Astrocyte (in vitro differentiated cells and primary cell): ENCODE data around the gene SLC1A3. TPM values are rescaled to one million over a fixed set of nuclear protein-coding genes. Genes with fewer than 3 reads are reported as not detected.
A peak's percentile ranks its signal among the peaks of the same experiment; 100 is the strongest.

Experiments
- DNase-seq: peaks from one replicate; pipeline ENCODE4 v3.0.0-alpha.2; 2010; ENCODE audit warnings: low read depth
- FAIRE-seq: peaks from 2 replicates; lab custom pipeline; 2011; peaks lifted over from hg19 to GRCh38; lab: Jason Lieb, UNC
- H2AFZ ChIP-seq: 2 replicates; pipeline ENCODE4 v1.6.0; 2012; ENCODE audit warnings: low read depth, low read length, inconsistent platforms
- H3K27ac ChIP-seq: 2 replicates; pipeline ENCODE4 v1.5.1; 2011; ENCODE audit warnings: low read depth, low read length, inconsistent platforms
- H3K27me3 ChIP-seq: 2 replicates; pipeline ENCODE4 v1.6.0; 2011; ENCODE audit warnings: low read length, inconsistent platforms; ENCODE audit not compliant: insufficient read depth
- H3K36me3 ChIP-seq: 2 replicates; pipeline ENCODE4 v1.5.1; 2011; ENCODE audit warnings: low read length, inconsistent platforms; ENCODE audit not compliant: insufficient read depth
- H3K4me1 ChIP-seq: 2 replicates; pipeline ENCODE4 v1.5.1; 2011; ENCODE audit warnings: low read length, inconsistent platforms; ENCODE audit not compliant: insufficient read depth
- H3K4me2 ChIP-seq: 2 replicates; pipeline ENCODE4 v1.6.0; 2012; ENCODE audit warnings: low read length, inconsistent platforms
- H3K4me3 ChIP-seq: 2 replicates; pipeline ENCODE4 v1.5.1; 2011; ENCODE audit warnings: low read depth, mild to moderate bottlenecking, low read length, inconsistent platforms; ENCODE audit not compliant: insufficient read depth
- H3K79me2 ChIP-seq: 2 replicates; pipeline ENCODE4 v1.6.0; 2012; ENCODE audit warnings: mild to moderate bottlenecking, low read length, inconsistent platforms; ENCODE audit not compliant: insufficient read depth
- H3K9ac ChIP-seq: 2 replicates; pipeline ENCODE4 v1.6.0; 2012; ENCODE audit warnings: mild to moderate bottlenecking, low read length, inconsistent platforms
- H3K9me3 ChIP-seq: 2 replicates; pipeline ENCODE4 v1.5.1; 2012; ENCODE audit warnings: low read depth, mild to moderate bottlenecking, low read length, inconsistent platforms; ENCODE audit not compliant: insufficient read depth
- H4K20me1 ChIP-seq: 2 replicates; pipeline ENCODE4 v1.6.0; 2012; ENCODE audit warnings: low read length, inconsistent platforms; ENCODE audit not compliant: insufficient read depth
- H3K27ac Mint-ChIP-seq: one replicate; pipeline ENCODE4 v1.8.0; 2021; ENCODE audit warnings: mild to moderate bottlenecking, mixed read lengths; ENCODE audit not compliant: unreplicated experiment
- H3K27me3 Mint-ChIP-seq: one replicate; pipeline ENCODE4 v1.8.0; 2021; ENCODE audit warnings: low read depth, mixed read lengths; ENCODE audit not compliant: unreplicated experiment
- H3K36me3 Mint-ChIP-seq: one replicate; pipeline ENCODE4 v1.8.0; 2021; ENCODE audit warnings: low read depth, mixed read lengths; ENCODE audit not compliant: unreplicated experiment
- H3K4me1 Mint-ChIP-seq: one replicate; pipeline ENCODE4 v1.8.0; 2021; ENCODE audit warnings: low read depth, mixed read lengths; ENCODE audit not compliant: unreplicated experiment
- H3K4me3 Mint-ChIP-seq: one replicate; pipeline ENCODE4 v1.8.0; 2021; ENCODE audit warnings: mild to moderate bottlenecking, moderate library complexity, mixed read lengths; ENCODE audit not compliant: unreplicated experiment
- H3K9me3 Mint-ChIP-seq: one replicate; pipeline ENCODE4 v1.8.0; 2021; ENCODE audit warnings: mild to moderate bottlenecking, mixed read lengths; ENCODE audit not compliant: unreplicated experiment
- EZH2 ChIP-seq: IDR thresholded peaks from 2 replicates; pipeline ENCODE4 v1.6.1; 2012; ENCODE audit warnings: mild to moderate bottlenecking, low read length, inconsistent platforms; ENCODE audit not compliant: insufficient read depth
- total RNA-seq: library from RNA; stranded (reverse); gene quantifications from 2 replicates; pipeline ENCODE4 v1.2.1, GENCODE V29; 2021
- TF ChIP-seq, protein P1 (sequence below): IDR thresholded peaks from 2 replicates; pipeline ENCODE4 v1.5.1; 2011; ENCODE audit warnings: low read depth, mild to moderate bottlenecking, inconsistent platforms, low read length, moderate library complexity; ENCODE audit not compliant: insufficient read depth

The SLC1A3 gene
- total RNA-seq, 1 donor from 2014 or later: 23.8 TPM

DNA sequence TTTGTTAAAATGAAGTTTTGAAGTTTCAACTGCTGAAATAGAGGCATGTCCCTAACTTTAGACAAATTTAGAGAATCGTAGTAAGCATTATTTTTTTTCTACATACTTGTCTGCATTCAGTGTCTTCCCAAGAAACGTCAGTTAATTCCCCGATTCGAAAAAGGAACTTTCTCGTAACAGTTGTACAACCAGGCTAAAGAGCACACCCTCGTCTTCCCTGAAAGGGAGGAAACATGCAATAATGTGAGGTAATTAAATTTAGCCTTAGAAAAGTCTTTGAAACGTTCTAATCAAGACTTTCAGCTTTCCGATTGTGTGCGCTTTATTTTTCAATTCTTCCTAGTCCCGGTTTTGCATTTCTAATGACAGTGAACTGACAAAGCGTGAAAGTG lies 374 bp upstream of the SLC1A3 start:
- no peaks in the 10 kb centered on the region for H3K9me3 ChIP-seq
- peak overlapping the region; percentile 85 for H3K9ac ChIP-seq
- peak overlapping the region; percentile 90 for H3K4me3 Mint-ChIP-seq
- peak overlapping the region; percentile 74 for H2AFZ ChIP-seq
- H3K79me2 ChIP-seq: no peaks in the 10 kb centered on the region
- H4K20me1 ChIP-seq: no peaks in the 10 kb centered on the region
- peaks cover 6% of the 10 kb centered on the region for H3K36me3 Mint-ChIP-seq
- H3K27ac ChIP-seq: peak overlapping the region; percentile 77
- peaks cover 15% of the 10 kb centered on the region for H3K4me1 Mint-ChIP-seq
- no peaks in the 10 kb centered on the region for H3K9me3 Mint-ChIP-seq
- H3K27ac Mint-ChIP-seq: peak overlapping the region; percentile 84
- no peaks in the 10 kb centered on the region for H3K36me3 ChIP-seq
- FAIRE-seq: no peak
- H3K4me3 ChIP-seq: peak overlapping the region; percentile 81
- H3K27me3 Mint-ChIP-seq: no peaks in the 10 kb centered on the region
- no peak for DNase-seq
- TF ChIP-seq, protein P1, sequence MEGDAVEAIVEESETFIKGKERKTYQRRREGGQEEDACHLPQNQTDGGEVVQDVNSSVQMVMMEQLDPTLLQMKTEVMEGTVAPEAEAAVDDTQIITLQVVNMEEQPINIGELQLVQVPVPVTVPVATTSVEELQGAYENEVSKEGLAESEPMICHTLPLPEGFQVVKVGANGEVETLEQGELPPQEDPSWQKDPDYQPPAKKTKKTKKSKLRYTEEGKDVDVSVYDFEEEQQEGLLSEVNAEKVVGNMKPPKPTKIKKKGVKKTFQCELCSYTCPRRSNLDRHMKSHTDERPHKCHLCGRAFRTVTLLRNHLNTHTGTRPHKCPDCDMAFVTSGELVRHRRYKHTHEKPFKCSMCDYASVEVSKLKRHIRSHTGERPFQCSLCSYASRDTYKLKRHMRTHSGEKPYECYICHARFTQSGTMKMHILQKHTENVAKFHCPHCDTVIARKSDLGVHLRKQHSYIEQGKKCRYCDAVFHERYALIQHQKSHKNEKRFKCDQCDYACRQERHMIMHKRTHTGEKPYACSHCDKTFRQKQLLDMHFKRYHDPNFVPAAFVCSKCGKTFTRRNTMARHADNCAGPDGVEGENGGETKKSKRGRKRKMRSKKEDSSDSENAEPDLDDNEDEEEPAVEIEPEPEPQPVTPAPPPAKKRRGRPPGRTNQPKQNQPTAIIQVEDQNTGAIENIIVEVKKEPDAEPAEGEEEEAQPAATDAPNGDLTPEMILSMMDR: no peak
- no peak for TF ChIP-seq EZH2
- H3K4me1 ChIP-seq: peaks cover 14% of the 10 kb centered on the region
- H3K27me3 ChIP-seq: peaks cover 3% of the 10 kb centered on the region
- peak overlapping the region; percentile 95 for H3K4me2 ChIP-seq

DNA sequence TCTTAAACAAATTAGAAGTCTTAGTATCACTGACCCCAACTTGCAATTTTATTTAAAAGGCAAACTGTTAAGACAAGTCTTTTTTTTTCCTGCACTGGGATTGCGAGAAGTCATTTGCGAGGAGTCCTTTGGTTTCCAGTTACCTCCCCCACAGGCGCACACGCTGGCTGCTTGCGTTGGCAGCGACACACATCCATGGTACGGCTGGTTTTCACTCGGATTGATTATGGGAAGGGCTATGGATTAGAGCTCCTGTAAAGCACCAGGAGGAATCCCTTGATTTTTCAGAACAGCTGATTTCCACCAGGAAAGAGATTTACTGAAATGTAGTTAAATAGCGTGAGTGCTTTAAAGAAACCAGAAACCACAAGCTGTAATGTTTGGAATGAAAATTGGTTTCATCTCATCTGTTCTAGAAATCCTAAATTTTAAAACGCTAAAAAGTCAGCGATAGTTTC lies 737 bp downstream of the SLC1A3 start:
- peak overlapping the region; percentile 95 for H3K4me2 ChIP-seq
- peaks cover 1% of the 10 kb centered on the region for H3K9me3 Mint-ChIP-seq
- DNase-seq (peak; percentile 57), FAIRE-seq (peak; percentile 89)
- peak overlapping the region; percentile 81 for H3K4me3 ChIP-seq
- peaks cover 18% of the 10 kb centered on the region for H3K4me1 Mint-ChIP-seq
- H2AFZ ChIP-seq: peak overlapping the region; percentile 74
- H3K4me3 Mint-ChIP-seq: peak overlapping the region; percentile 90
- H3K36me3 ChIP-seq: no peaks in the 10 kb centered on the region
- H4K20me1 ChIP-seq: no peaks in the 10 kb centered on the region
- peaks cover 14% of the 10 kb centered on the region for H3K4me1 ChIP-seq
- peak overlapping the region; percentile 85 for H3K9ac ChIP-seq
- no peaks in the 10 kb centered on the region for H3K27me3 Mint-ChIP-seq
- H3K27ac Mint-ChIP-seq: peak overlapping the region; percentile 84
- H3K36me3 Mint-ChIP-seq: peaks cover 14% of the 10 kb centered on the region
- H3K27ac ChIP-seq: peak overlapping the region; percentile 77
- no peaks in the 10 kb centered on the region for H3K79me2 ChIP-seq
- peaks cover 3% of the 10 kb centered on the region for H3K27me3 ChIP-seq
- no peaks in the 10 kb centered on the region for H3K9me3 ChIP-seq
- TF ChIP-seq, protein P1: no peak
- TF ChIP-seq EZH2: no peak
